Neural cell (in vitro differentiated cells): ENCODE results near the gene RELA. TPM values are rescaled to one million over a fixed set of nuclear protein-coding genes. Genes with fewer than 3 reads are reported as not detected.

ENCODE experiments used
- H2AFZ ChIP-seq: fragments of 200-600, 300-800 bp; sonication (generic), shearing (Covaris generic); 2 replicates; pipeline ENCODE4 v1.6.0; 2014; ENCODE audit warnings: low read depth, mild to moderate bottlenecking, antibody characterized with exemption, low read length, moderate library complexity
- H3F3A ChIP-seq: fragments of 200-600 bp; shearing (Covaris generic); 2 replicates; pipeline ENCODE4 v1.6.1; 2016; ENCODE audit warnings: mild to moderate bottlenecking, moderate library complexity, mixed read lengths, antibody characterized with exemption, low read length; ENCODE audit not compliant: insufficient read depth, poor library complexity, severe bottlenecking
- H3K27ac ChIP-seq: fragments of 200-600, 300-800 bp; sonication (generic), shearing (Covaris generic); 2 replicates; pipeline ENCODE4 v1.5.1; 2014; ENCODE audit warnings: mild to moderate bottlenecking, low read length, moderate library complexity
- H3K27me3 ChIP-seq: fragments of 300-800, 200-600 bp; sonication (generic), shearing (Covaris generic); 2 replicates; pipeline ENCODE4 v1.6.0; 2014; ENCODE audit warnings: mild to moderate bottlenecking, low read depth, low read length, moderate library complexity; ENCODE audit not compliant: insufficient read depth
- H3K36me3 ChIP-seq: fragments of 300-800, 200-600 bp; sonication (generic), shearing (Covaris generic); 2 replicates; pipeline ENCODE4 v1.5.1; 2014; ENCODE audit warnings: mild to moderate bottlenecking, antibody characterized with exemption, low read length, moderate library complexity; ENCODE audit not compliant: insufficient read depth
- H3K4me2 ChIP-seq: fragments of 300-800, 200-600 bp; sonication (generic), shearing (Covaris generic); 2 replicates; pipeline ENCODE4 v1.6.0; 2014; ENCODE audit warnings: mild to moderate bottlenecking, low read length
- H3K4me3 ChIP-seq: fragments of 300-800, 200-600 bp; sonication (generic), shearing (Covaris generic); 2 replicates; pipeline ENCODE4 v1.5.1; 2014; ENCODE audit warnings: mild to moderate bottlenecking, low read length, moderate library complexity
- H3K79me2 ChIP-seq: fragments of 200-600 bp; shearing (Covaris generic); replicated peaks from 2 replicates; pipeline ENCODE4 v1.6.0; 2014; ENCODE audit warnings: mild to moderate bottlenecking, low read length, moderate library complexity; ENCODE audit not compliant: insufficient read depth
- H3K9ac ChIP-seq: fragments of 300-800, 200-600 bp; sonication (generic), shearing (Covaris generic); 2 replicates; pipeline ENCODE4 v1.6.1; 2016; ENCODE audit warnings: mild to moderate bottlenecking, low read length, mixed read lengths
- H3K9me2 ChIP-seq: fragments of 200-600 bp; shearing (Covaris generic); 2 replicates; pipeline ENCODE4 v1.6.1; 2016; ENCODE audit warnings: mild to moderate bottlenecking, low read length, mixed read lengths; ENCODE audit not compliant: insufficient read depth
- H3K9me3 ChIP-seq: fragments of 200-600, 300-800 bp; sonication (generic), shearing (Covaris generic); 2 replicates; pipeline ENCODE4 v1.6.1; 2016; ENCODE audit warnings: mild to moderate bottlenecking, mixed run types, low read length, moderate library complexity, mixed read lengths
- H4K20me1 ChIP-seq: fragments of 200-600 bp; shearing (Covaris generic); 2 replicates; pipeline ENCODE4 v1.6.1; 2016; ENCODE audit warnings: mild to moderate bottlenecking, mixed run types; ENCODE audit not compliant: insufficient read depth
- EP300 ChIP-seq: fragments of 450-650 bp; conservative IDR thresholded peaks from 2 replicates; pipeline ENCODE4 v1.6.1; 2014; ENCODE audit warnings: antibody characterized with exemption, mild to moderate bottlenecking, moderate library complexity; ENCODE audit not compliant: poor library complexity, severe bottlenecking
- EZH2 ChIP-seq: fragments of 200-600, 300-800 bp; shearing (Covaris generic), sonication (generic); IDR thresholded peaks from 2 replicates; pipeline ENCODE4 v1.6.1; 2014; ENCODE audit warnings: antibody characterized with exemption, low read length, borderline replicate concordance, mild to moderate bottlenecking; ENCODE audit not compliant: insufficient read depth, poor library complexity, severe bottlenecking
- MXI1 ChIP-seq: fragments of 450-650 bp; conservative IDR thresholded peaks from 2 replicates; pipeline ENCODE4 v1.6.1; 2014; ENCODE audit warnings: antibody characterized with exemption, mild to moderate bottlenecking; ENCODE audit not compliant: poor library complexity, severe bottlenecking
- POLR2AphosphoS5 ChIP-seq: IDR thresholded peaks from 2 replicates; pipeline ENCODE4 v1.6.1; 2012
- RAD21 ChIP-seq: fragments of 450-650 bp; conservative IDR thresholded peaks from 2 replicates; pipeline ENCODE4 v1.6.1; 2014; ENCODE audit warnings: antibody characterized with exemption, mild to moderate bottlenecking, moderate library complexity
- SMC3 ChIP-seq: fragments of 450-650 bp; conservative IDR thresholded peaks from 2 replicates; pipeline ENCODE4 v1.6.1; 2014; ENCODE audit warnings: antibody characterized with exemption, mild to moderate bottlenecking, moderate library complexity; ENCODE audit not compliant: poor library complexity
- TAF1 ChIP-seq: IDR thresholded peaks from 2 replicates; pipeline ENCODE4 v1.6.1; 2012; ENCODE audit warnings: low read depth
- polyA plus RNA-seq: library from polyadenylated mRNA; depleted of rRNA; stranded (reverse); fragments of >200 nt; gene quantifications from 2 replicates; pipeline ENCODE4 v1.2.3, GENCODE V29; 2014
- TF ChIP-seq, protein P1 (sequence below): fragments of 450-650 bp; IDR thresholded peaks from 2 replicates; pipeline ENCODE4 v1.5.1; 2014; ENCODE audit warnings: antibody characterized with exemption, mild to moderate bottlenecking, moderate library complexity; ENCODE audit not compliant: poor library complexity, severe bottlenecking
- TF ChIP-seq, protein P2 (sequence below): IDR thresholded peaks from 2 replicates; pipeline ENCODE4 v1.6.1; 2012; ENCODE audit warnings: borderline replicate concordance

RELA gene
- polyA plus RNA-seq, 1 donor from 2014 or later, result 19.3 TPM

DNA sequence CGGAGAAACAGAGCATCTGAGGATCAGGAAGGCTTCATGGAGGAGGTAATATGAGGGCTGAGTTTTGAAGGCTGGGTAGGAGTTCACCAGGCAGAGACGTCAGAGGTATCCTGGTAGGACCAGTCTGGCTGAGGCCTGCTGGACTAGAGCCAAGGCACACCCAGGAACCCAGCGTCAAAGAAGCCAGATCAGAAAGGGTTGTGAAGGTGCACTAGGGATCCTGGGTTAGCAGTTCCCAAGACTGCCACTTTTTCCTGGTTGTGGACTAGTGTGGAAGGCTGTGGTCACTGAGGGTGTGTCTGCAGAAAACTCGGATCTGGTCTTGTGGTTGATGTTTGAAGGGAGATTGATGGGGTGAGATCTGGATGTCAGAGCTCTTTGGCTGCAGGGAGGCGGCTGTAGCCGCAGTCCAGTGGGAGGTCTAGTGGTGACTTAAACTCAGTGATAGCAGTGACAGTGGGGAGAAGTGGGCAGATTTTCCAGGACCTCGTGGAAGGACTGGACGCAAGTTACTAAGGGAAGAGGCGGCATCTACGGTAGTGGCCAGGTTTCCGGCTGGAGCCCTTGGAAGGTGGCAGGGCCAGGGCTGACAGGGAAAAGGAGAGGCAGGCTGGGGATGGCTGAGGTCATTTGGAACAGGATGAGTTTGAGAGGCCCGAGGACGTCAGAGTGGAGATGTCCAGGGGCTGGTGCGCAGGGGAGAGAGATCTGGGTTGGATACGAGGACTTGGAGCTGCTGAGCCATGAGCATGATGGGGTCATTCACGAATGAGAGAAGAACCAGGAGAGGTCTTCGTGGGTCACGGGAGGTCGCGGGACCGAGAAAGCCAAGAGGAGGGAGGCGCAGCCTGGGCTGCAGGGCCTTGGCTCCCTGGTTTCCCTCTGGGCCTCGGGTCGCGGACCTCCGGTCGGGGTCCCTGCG, 10.9 kb downstream of the RELA start:
- H2AFZ ChIP-seq, result peak overlapping the region; percentile 59
- H4K20me1 ChIP-seq, result no peaks in the 10 kb centered on the region
- H3F3A ChIP-seq, result peaks cover 8% of the 10 kb centered on the region
- peak overlapping the region; percentile 3 for H3K4me2 ChIP-seq
- peak overlapping the region; percentile 70 for H3K4me3 ChIP-seq
- peak overlapping the region; percentile 74 for H3K9ac ChIP-seq
- H3K9me3 ChIP-seq, result no peaks in the 10 kb centered on the region
- H3K9me2 ChIP-seq, result no peaks in the 10 kb centered on the region
- H3K79me2 ChIP-seq, result no peaks in the 10 kb centered on the region
- H3K27ac ChIP-seq, result peak overlapping the region; percentile 84
- H3K27me3 ChIP-seq, result peaks cover 13% of the 10 kb centered on the region
- H3K36me3 ChIP-seq, result no peaks in the 10 kb centered on the region
- TF ChIP-seq, protein P1, sequence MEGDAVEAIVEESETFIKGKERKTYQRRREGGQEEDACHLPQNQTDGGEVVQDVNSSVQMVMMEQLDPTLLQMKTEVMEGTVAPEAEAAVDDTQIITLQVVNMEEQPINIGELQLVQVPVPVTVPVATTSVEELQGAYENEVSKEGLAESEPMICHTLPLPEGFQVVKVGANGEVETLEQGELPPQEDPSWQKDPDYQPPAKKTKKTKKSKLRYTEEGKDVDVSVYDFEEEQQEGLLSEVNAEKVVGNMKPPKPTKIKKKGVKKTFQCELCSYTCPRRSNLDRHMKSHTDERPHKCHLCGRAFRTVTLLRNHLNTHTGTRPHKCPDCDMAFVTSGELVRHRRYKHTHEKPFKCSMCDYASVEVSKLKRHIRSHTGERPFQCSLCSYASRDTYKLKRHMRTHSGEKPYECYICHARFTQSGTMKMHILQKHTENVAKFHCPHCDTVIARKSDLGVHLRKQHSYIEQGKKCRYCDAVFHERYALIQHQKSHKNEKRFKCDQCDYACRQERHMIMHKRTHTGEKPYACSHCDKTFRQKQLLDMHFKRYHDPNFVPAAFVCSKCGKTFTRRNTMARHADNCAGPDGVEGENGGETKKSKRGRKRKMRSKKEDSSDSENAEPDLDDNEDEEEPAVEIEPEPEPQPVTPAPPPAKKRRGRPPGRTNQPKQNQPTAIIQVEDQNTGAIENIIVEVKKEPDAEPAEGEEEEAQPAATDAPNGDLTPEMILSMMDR, result no peak
- TF ChIP-seq EP300 (no peak), EZH2 (no peak), MXI1 (no peak), TAF1 (no peak), POLR2AphosphoS5 (no peak), SMC3 (no peak), RAD21 (no peak)
- TF ChIP-seq, protein P2, sequence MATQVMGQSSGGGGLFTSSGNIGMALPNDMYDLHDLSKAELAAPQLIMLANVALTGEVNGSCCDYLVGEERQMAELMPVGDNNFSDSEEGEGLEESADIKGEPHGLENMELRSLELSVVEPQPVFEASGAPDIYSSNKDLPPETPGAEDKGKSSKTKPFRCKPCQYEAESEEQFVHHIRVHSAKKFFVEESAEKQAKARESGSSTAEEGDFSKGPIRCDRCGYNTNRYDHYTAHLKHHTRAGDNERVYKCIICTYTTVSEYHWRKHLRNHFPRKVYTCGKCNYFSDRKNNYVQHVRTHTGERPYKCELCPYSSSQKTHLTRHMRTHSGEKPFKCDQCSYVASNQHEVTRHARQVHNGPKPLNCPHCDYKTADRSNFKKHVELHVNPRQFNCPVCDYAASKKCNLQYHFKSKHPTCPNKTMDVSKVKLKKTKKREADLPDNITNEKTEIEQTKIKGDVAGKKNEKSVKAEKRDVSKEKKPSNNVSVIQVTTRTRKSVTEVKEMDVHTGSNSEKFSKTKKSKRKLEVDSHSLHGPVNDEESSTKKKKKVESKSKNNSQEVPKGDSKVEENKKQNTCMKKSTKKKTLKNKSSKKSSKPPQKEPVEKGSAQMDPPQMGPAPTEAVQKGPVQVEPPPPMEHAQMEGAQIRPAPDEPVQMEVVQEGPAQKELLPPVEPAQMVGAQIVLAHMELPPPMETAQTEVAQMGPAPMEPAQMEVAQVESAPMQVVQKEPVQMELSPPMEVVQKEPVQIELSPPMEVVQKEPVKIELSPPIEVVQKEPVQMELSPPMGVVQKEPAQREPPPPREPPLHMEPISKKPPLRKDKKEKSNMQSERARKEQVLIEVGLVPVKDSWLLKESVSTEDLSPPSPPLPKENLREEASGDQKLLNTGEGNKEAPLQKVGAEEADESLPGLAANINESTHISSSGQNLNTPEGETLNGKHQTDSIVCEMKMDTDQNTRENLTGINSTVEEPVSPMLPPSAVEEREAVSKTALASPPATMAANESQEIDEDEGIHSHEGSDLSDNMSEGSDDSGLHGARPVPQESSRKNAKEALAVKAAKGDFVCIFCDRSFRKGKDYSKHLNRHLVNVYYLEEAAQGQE, result no peak

DNA sequence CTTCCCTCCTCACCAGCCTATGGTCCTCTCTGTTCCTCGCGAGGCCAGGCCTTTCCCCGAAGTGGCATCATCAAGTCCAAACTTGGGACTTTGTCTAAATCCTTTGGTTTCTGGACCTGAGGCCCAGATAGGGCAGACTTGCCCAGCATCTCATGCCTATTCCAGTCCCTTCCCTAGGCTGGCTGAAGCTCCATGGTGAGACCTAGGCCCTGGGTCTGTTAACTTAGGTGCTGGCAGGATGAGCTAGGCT, 11.5 kb downstream of the RELA start:
- peaks cover 8% of the 10 kb centered on the region for H3F3A ChIP-seq
- no peaks in the 10 kb centered on the region for H3K36me3 ChIP-seq
- no peak overlapping the region for H3K9ac ChIP-seq
- H4K20me1 ChIP-seq, result no peaks in the 10 kb centered on the region
- no peak overlapping the region for H3K4me3 ChIP-seq
- no peak for TF ChIP-seq SMC3
- no peaks in the 10 kb centered on the region for H3K79me2 ChIP-seq
- H3K27me3 ChIP-seq, result peaks cover 14% of the 10 kb centered on the region
- no peaks in the 10 kb centered on the region for H3K9me2 ChIP-seq
- H3K9me3 ChIP-seq, result no peaks in the 10 kb centered on the region
- H3K4me2 ChIP-seq, result no peak overlapping the region
- no peak overlapping the region for H2AFZ ChIP-seq
- no peak overlapping the region for H3K27ac ChIP-seq
